GM12874 (cell line): ENCODE measurements around the gene UTP14A.

Source experiments
- TF ChIP-seq, protein P1 (sequence below): IDR thresholded peaks from 2 replicates; pipeline ENCODE4 v1.5.1; 2011; ENCODE audit warnings: low read depth, mild to moderate bottlenecking, control low read depth, low read length, moderate library complexity; ENCODE audit not compliant: insufficient read depth

Gene UTP14A, protein sequence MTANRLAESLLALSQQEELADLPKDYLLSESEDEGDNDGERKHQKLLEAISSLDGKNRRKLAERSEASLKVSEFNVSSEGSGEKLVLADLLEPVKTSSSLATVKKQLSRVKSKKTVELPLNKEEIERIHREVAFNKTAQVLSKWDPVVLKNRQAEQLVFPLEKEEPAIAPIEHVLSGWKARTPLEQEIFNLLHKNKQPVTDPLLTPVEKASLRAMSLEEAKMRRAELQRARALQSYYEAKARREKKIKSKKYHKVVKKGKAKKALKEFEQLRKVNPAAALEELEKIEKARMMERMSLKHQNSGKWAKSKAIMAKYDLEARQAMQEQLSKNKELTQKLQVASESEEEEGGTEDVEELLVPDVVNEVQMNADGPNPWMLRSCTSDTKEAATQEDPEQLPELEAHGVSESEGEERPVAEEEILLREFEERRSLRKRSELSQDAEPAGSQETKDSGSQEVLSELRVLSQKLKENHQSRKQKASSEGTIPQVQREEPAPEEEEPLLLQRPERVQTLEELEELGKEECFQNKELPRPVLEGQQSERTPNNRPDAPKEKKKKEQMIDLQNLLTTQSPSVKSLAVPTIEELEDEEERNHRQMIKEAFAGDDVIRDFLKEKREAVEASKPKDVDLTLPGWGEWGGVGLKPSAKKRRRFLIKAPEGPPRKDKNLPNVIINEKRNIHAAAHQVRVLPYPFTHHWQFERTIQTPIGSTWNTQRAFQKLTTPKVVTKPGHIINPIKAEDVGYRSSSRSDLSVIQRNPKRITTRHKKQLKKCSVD

DNA sequence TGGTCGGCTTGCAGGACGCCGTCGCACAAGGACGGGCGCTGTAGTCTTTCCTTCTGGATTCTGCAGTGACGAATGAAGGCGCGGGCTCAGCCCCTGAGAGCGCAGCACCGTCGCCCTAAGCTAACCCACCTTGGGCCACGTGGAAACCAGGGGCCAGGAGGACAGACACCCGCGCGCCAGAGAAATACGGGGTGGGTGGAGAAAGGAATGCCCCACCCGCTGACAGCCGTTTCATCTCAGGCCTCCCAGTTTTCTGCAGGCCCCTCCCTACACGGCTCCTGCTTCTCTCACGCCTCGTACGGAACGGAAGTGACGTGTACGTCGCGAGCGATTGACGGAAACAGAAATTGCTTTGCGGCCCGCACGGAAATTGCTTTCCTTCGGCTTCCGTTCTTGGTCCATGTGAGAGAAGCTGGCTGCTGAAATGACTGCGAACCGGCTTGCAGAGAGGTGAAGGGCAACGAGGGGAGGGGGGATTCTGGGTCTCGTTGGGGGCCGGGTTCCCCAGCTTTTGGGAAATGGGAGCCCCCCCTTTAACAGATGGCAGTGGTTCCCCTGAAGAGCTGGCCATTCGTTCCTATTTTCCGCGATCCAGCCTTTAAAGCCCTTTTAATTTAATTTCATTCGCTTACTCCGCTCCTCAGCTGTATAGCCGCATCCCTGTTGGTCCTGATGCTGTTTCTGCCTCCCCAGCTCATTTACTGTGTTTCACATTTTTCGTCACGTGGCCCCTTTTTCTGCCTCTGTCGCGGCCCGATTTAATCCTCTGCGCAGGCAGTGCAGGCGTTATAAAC is at the start of gene UTP14A:
Gene UTP14A, plus strand, starts transcription at position 378 of the 794 bp plus-strand sequence. Its CDS starts 47 bp downstream, at position 425.
- TF ChIP-seq, protein P1, sequence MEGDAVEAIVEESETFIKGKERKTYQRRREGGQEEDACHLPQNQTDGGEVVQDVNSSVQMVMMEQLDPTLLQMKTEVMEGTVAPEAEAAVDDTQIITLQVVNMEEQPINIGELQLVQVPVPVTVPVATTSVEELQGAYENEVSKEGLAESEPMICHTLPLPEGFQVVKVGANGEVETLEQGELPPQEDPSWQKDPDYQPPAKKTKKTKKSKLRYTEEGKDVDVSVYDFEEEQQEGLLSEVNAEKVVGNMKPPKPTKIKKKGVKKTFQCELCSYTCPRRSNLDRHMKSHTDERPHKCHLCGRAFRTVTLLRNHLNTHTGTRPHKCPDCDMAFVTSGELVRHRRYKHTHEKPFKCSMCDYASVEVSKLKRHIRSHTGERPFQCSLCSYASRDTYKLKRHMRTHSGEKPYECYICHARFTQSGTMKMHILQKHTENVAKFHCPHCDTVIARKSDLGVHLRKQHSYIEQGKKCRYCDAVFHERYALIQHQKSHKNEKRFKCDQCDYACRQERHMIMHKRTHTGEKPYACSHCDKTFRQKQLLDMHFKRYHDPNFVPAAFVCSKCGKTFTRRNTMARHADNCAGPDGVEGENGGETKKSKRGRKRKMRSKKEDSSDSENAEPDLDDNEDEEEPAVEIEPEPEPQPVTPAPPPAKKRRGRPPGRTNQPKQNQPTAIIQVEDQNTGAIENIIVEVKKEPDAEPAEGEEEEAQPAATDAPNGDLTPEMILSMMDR, result no peak

DNA sequence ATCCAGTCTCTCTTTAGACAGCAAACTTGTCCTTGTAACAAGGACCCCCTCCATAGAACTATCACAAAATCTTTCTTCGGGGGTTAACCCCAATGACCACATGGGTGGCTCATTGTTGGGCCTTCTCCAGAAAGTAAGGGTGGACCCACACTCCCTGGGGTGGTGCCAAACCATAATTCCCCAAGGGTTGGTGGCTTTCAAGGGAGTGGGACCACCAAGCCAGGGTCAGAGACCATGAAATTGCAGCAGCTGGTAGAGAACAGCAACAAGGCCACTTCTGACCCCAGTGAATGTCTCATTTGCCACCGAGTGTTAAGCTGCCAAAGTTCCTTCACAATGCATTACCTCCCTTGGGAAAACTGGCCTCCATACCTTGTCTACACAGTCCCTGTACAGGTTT is 33.4 kb upstream of the UTP14A start:
- TF ChIP-seq, protein P1, result no peak

DNA sequence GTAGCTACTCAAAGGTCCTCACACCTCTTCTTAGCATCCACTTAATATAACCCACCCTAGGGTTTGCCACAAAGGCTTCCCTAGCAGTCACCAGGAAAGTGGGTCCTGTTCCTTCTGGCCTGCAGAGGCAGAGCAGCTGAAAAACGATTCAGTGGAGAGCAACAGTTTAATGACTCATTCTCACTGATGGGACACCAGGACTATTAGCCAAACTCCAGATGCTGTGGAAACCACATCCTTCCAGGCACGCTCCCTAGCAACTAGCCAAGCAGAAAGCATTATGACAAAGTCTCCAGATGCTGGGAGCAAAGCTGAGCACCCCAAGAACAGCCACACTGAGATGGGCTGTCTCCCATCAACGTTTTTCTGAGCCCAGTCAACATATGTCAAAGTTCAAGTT is 30.3 kb upstream of the UTP14A start:
- TF ChIP-seq, protein P1, result no peak

DNA sequence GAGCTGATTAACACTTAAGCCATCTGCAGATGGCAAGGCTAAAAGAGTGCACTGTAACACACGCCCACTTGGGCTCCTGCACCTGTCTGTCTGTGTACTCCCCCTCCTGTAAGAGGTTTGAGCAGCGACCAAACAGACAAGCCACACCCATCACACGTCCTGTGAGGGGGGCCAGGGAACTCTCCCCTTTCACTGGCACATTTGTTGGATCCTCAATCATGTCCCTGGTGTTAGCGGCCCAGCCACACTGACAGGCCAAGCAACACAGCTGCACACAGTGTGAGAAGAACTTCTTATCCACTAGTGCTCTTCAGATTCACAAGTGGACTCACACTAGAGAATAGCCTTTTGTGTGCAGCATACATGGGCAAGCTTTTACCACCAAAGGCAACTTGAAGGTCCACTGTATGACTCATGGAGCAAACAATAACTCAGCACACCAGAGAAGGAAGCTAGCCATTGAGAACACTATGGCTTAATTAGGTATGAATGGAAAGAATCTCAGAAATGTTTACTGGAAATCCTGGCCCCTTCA is 29.1 kb upstream of the UTP14A start:
- TF ChIP-seq, protein P1, result no peak

DNA sequence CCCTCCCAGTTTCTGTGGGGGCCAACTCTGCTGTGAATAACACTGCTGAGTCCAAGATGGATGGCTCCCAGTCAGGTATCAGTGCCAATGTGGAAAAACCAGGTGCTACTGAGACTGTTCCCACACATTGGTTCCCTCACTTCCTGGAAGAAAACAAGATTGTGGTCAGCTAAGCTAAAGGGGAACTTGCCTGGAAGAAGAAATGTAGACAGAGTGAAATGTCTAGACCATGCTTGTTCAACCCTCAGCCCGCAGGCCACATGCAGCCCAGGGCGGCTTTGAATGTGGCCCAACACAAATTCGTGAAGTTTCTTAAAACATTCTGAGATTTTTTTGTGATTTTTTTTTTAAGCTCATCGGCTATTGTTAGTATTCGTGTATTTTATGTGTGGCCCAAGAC is 28.6 kb upstream of the UTP14A start:
- TF ChIP-seq, protein P1, result no peak

DNA sequence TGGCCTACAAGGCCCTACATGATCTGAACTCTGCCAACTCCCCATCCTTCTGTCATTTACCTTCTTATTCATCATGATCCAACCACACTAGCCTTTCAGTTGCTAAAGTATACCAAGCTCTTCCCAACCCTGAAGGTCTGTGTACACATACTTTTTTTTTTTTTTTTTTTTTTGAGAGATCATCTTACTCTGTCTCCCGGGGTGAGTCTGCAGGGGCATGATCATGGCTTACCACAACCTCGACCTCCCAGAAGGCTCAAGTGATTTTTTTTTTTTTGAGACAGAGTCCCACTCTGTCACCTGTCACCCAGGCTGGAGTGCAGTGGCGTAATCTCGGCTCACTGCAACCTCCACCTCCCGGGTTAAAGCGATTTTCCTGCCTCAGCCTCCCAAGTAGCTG is 5.9 kb upstream of the UTP14A start:
- TF ChIP-seq, protein P1, result no peak
